ENCODE data around the gene FOSL2.

The FOSL2 gene

DNA sequence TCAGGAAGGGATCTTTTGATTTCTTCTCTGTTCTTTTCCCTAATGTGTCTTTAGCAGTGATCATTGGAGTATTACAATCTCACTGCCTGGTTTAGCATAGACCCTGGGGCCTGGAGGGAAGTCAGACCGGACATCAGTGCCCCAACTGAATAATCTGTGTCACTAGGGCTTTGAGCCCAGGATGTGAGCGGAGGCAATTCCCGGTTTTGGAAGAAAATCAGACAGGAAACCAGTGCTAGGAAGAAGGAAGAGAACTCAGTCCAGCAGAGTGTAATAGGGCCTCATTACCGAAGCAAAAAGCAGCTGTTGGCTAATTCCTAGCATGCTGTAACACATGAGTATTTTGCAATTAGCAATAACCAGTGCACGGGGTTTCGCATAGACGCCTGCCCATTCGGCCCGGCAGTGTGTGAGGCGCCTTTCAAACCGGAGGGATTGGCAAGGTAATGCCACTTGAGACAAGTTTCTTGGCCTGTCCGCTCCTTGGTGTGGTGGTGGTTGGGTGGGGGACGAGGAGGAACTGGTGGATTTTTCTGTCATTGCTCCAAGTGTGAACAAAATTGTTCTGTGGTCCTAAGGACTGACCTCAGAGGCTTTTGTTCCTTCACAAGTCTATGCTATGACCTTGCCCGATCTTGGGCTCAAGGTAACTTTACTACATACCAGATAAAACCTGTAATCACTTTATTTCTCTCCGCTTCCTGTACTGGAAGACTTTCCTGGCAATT is 2.8 kb downstream of the FOSL2 start:
- no peak for DNase-seq (ENCODE audit: low spot score)

DNA sequence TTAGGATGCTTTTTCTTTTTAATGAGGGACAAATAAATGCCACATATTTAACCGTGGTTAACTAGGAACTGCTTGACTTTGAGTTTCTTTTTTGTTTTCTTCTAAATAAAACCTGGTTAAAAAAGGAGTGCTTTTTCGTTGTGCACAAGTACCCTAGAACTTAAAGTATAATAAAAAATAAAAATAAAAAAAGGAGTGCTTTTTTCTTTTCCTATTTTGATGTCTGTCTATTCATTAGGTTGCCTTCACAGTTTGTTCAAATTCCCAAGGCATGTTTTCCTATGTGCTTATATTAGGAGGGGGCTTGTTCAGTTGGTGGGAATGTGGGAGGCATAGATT is 4.4 kb downstream of the FOSL2 start:
- no peak for DNase-seq (ENCODE audit: low spot score)

DNA sequence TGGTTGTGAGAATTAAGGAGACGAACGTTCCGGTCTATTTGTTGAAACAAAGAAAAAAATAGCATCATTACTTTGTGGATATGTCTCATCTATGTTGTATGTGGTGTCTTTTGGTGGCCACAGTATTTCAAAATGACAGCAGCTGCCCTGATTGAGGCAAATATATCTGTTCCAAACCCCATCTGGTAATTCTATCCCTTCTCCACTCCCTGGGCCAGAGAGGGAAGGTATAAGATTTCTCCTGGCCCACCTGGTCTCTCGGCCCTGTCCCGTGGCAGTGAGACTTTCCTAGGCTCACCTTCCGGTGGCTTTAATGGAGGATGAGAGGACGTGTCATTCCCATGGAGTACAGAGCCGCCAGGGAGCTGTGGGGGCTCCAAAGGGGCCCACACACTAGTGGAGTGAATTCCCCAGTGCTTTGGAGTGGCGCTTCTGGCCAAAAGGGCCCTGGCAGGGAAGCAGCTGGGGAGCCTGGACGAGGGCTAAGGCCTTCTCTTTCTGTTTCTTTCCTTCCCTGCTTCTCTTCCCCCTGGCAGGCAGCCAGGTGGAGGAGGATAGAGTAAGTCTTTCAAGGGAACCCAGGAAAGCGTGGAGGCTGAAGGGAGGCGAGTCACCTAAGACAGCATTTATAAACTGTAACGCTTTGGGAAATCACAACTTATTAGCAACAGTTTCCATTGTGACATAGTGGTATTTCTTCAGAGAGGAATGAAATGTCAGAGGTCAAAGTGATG is 5.6 kb downstream of the FOSL2 start:
- DNase-seq (ENCODE audit: low spot score) = no peak

DNA sequence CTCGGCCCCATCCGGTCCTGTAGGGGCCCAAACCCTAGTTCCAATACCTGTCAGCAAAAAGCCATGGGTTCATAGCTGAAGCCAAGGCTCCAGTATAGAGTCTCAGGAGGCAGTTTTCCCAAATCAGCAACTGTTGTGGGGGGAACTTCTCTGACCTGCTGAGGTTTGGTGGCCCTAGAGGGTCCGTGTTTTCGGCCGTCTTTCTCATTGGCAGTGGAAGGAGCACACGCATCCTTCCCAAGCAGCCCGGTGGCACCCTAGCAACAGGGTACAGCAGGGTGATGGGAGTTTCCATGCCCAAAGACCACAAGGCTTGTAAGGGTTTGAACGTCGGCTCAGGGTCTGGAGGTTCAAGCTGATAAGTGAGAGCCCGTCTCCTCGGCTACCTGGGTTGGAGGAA is 6.6 kb downstream of the FOSL2 start:
- DNase-seq (ENCODE audit: low spot score) = no peak

DNA sequence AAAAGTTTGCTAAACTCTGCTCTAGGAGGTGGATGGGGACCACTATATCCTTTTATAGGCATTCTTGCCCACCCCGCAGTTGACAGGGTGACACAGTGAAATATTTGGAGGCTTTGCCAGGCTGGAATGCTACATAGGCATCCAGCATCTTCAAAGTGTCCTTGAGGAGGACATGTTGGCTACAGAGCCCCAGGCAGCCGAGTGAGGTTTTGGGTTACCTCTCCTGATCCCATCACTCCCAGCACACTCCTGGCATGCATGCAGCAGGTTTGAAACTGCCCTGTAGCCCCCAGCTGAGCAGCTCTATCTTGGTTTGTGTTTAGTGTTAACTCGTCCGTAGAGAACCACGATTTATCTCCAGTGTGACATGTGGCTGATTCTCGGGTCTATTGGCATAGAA is 7.3 kb downstream of the FOSL2 start:
- DNase-seq (ENCODE audit: low spot score) = no peak

DNA sequence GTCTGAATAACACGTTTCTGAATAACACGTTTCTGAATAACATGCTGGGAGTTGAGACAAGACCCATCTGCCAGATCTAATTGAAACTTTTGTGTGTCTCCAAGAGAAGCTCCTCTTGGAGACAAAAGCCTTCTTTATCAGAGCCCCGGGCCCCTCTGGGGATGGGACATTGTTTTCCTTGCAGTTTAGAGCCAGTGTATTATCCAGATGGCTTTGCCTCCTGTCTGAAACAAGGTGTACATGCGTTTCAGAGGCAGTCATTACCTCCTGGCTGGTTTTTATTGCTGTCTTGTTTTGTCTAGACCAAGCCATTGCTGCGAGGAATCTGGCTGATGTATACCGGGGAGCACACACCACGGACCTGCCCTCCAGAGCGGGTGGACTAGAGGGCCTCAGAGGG is 7.8 kb downstream of the FOSL2 start:
- DNase-seq (ENCODE audit: low spot score) = no peak

DNA sequence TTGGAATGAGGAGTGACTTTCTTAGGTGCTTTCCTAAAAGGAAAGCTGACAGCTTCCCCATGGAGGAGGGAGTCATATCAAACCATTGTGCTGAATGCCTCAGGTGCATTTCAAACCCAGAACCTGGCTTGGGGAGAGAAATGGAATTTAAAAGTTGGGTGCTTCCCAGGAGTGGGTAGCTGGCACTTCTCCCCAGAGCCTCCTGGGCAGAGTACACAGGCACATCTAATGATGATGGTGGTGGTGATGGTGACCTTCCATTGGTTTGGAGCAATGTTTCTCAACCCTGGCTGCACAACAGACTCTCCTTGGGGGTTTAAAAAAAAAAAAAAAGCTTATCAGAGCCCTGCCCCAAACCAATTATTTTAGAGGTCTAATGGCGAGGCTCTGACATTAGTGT is 8.3 kb downstream of the FOSL2 start:
- no peak for DNase-seq (ENCODE audit: low spot score)

DNA sequence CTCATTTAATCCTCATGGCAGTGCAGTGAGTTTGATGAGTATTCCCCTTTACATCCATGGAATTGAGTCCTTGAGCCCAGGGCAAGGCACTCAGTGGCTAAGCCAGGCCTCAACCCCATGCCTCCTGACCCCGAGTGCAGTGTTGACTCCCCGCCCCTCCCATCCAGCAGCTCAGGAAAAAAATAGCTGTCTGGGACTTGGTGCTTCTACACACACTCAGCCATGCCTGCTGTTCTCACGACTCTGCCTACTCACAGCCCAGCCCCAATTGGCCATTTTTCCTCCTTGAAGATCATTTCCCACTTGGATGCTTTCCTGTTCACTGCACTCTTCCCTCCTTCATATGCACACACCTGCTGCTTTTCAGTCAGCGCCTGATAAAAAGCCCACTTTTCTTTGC is 8.8 kb downstream of the FOSL2 start:
- no peak for DNase-seq (ENCODE audit: low spot score)

DNA sequence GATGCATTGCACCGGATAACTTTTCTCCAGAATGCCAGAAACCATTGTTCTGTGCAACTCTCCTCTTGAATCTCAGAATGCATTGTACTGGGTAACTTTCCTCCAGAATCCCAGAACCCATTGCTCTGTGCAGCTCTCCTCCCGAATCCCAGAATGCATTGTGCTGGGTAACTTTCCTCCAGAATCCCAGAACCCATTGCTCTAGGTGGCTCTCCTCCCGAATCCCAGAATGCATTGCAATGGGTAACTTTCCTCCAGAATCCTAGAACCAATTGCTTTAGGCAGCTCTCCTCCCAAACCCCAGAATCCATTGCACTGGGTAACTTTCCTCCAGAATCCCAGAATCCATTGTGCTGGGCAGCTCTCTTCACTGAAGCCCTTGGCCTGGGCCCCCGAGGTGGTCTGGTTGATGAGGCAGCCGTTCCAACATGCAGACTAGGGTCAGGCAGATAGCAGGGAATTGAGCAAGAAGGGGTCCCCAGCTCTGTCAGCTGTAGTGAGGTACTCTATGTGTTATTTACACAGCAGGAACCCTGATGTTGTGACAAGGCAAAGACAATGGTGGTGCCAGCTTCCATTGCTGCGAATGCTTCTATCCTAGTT is 9.4 kb downstream of the FOSL2 start:
- no peak for DNase-seq (ENCODE audit: low spot score)

DNA sequence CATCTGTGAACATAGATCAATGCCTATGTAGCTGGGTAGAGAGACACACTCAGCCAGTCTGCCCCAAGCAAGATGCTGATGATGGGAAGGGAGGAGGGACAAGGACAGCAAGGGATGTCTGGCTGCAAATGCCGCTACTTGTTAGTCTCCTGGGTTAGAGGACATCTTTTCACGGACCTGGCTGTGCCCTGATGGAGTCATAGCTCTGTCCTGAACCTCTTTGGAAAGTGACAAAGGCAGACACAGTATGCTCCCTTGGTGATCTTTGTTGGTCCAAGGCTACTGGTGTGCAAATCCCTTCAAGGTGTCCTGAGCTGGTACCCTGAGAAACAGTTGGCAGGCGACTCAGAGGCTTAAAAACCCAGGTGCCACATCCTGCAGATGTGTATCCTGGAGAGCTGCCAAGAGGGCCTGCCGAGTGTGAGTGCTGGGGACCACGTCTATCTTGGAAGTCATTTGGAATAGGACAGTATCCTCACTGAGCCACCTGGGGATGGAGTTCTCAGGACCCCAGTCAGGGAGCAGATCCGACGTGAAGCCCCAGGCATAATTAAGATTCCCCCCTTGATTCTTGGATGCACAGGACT is 10.8 kb downstream of the FOSL2 start:
- DNase-seq (ENCODE audit: low spot score) = no peak

DNA sequence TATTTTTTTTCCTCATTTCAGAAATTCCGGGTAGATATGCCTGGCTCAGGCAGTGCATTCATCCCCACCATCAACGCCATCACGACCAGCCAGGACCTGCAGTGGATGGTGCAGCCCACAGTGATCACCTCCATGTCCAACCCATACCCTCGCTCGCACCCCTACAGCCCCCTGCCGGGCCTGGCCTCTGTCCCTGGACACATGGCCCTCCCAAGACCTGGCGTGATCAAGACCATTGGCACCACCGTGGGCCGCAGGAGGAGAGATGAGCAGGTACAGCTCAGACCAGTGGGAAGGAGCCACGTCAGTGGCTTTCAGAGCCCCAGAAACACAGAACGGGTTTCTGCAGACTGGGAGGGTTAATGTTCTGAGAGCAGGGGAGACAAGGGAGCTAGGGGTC is 11.4 kb downstream of the FOSL2 start:
- no peak for DNase-seq (ENCODE audit: low spot score)

DNA sequence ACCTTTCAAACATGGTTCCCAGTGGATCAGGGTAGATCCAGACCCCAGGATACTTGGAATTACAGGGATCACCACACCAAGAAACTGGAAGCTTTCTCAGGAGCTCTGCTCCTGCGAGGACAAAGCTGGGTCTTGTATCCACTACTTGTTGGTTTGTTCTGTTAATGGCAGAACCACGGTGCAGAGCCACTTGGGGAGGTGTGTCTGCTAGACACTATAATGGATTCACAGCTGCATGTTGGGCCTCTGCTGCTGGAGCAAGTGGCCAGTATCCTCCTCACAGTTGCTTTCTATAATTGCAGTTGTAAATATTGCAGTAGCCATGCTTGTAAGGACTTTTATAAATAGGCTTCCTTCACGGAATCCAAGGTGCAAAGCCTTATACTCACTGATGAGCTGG is 12.9 kb downstream of the FOSL2 start:
- no peak for DNase-seq (ENCODE audit: low spot score)

DNA sequence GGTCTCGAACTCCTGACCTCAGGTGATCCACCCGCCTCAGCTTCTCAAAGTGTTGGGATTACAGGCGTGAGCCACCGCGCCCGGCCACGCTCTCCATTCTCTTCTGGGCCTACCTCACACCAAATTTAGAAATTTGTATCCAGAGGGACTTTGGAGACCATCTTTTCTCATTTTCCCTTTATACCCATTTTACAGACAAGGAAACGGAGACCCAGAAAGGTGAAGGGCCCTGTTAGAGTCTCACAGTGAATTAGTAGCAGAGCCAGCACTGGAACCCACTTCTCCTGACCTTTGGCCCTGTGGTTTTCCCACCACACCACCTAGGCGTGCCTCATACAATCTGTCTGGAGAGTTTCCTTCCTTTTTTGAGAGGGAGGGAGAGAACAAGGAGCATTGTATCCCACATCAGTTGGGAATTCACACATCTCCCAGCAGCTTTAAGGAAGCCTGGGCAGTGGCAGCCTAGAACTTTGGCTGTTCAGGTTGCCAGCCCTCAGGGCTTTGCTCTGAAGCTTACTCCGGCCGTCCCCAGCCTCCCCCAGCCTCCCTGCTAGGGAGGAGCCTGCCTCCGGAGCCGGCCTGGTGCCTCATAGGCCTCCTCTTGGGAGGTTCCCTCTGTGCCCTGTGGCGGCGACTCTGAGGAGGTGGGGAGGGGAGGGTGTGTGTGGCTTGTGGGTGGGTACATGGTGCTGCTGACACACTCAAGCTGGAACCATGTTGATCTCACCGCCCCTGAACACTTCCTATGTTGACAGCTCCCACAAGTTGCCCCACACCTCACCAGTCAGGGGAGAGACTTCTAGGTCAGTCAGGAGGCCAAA is 13.8 kb downstream of the FOSL2 start:
- no peak for DNase-seq (ENCODE audit: low spot score)

DNA sequence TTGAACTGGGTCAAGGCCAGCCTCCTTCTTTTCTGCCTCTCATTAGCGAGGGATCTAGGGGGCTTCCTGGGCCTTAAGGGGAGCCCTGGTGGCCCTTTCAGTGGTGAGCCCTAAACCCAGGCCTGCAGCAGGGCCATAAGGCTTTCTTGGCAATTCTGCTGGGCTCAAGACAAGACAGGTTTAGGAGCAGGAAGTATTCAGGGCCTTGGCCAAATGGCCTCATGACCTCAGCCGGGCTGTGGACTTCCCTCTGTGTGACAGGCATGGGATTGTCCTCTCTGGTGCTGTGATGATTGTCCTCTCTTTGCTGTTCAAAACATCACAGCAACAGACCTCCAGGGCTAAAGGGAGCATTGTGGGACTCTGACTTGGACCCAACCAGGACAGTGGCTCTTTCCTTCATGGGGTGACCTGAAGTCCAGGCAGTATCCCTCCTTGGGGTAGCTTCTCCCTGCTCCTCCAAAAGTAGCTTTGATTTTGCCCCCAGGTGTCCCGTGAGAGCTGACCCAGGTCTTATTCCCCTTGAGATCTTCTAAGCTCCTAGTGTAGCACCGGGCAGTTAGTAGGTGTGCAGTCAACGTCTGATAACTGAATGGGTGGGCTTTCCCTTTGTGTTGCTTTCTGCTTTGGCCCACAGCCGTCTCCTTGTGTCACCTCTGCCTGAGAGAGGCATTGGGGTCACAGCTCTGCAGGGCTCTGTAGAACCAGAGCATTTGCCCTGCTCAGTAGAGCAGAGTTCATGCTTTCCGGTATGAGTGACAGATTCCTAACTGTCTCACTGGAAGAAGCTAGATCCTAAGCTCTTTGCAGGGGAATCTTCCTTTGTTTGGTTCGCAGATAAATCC is 14.7 kb downstream of the FOSL2 start:
- no peak for DNase-seq (ENCODE audit: low spot score)

DNA sequence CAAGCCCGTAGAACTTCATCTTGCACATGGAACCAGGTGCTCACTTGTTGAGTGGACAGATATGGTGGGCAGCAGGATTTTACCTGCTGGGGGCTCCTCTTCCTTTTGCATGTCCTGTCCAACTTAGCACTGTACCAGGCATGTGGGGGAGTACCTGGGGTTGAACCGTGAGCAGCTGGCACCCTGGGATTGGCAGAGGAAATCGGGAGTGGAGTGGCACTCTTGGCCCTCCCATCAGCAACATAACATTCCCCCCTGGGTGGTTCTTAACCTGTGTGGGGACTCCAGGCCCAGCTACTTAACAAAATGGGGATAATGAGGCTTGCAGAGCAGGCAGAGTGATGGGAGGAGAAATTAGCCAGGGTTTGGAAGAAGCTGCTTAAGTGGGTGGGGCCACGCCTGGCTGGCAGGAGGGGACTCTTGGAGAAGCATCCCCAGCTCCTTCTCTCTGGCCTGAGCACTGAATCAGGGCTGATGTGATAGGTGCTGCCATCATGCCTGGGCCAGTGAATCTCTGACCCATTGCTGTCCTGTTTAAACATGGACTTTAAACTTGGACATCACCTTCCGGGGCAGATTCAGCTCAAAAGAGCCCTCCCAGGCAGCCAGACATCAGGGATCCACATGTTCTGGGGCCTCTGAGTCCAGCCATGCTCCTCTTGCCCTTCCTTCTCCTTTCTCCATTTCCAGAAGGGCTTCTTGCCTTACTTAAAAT is 15.5 kb downstream of the FOSL2 start:
- no peak for DNase-seq (ENCODE audit: low spot score)

DNA sequence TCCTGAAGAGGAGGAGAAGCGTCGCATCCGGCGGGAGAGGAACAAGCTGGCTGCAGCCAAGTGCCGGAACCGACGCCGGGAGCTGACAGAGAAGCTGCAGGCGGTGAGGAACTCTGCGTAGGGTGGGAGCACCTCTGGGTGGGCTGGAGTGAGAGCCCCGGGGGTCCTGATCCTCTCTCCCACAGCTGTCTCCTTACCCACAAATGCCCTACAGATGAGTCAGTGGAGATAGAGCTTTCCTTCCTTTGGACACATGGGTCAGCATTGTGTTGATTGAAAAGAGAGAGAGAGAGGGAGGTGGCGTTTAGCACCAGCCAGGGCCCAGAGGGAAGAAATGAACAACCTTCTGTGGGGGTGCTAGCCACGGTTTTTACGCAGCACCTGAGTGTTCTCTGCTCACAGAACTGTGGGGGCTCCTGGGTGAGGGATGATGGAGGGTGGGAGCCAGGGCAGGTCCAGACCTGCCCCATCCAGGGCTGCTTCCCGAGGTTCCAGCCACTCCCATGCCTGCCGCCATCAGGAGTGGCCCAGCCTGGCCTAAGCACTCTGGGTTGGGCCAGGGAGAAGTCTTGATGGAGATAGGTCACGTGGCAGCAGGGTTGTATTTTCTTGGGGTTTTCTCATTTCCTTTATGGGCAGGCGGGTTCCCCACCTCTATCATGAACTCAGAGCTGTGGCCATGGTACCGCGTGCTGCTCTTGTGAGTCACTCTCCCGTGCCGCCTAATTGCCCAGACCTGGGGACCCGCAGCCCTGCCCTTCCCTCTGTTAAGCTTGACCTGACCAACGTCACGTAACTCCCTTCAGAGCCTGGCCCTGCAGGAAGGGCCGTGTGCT is 16.3 kb downstream of the FOSL2 start:
- DNase-seq (ENCODE audit: low spot score) = no peak

DNA sequence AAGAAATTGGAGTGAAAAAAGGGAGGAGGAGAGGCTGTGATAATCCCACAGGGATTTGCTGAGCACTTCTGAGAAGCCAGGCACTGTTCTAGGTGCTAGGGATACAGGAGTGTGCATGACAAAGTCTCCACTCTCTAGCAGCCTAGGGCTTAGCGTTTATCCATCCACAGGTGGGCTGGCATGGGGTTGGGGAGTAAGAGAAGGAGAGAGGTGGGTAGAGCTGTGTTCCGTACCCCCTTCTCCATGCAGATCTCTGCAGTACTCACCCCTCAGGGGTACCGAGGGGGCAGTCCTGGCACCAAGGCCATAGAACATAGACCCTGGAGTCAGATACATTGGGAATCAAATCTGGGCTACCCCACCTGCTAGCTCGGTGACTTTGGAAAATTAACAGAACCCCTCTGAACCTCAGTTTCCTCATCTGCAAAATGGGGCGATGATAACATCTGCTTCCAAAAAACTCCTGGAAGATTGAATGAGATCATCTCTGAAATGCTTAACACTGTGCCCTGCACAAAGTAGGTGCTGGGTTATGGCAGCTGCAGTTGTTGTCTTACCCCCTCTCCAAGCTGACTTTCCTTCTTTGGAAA is 18.6 kb downstream of the FOSL2 start:
- DNase-seq (ENCODE audit: low spot score) = no peak

DNA sequence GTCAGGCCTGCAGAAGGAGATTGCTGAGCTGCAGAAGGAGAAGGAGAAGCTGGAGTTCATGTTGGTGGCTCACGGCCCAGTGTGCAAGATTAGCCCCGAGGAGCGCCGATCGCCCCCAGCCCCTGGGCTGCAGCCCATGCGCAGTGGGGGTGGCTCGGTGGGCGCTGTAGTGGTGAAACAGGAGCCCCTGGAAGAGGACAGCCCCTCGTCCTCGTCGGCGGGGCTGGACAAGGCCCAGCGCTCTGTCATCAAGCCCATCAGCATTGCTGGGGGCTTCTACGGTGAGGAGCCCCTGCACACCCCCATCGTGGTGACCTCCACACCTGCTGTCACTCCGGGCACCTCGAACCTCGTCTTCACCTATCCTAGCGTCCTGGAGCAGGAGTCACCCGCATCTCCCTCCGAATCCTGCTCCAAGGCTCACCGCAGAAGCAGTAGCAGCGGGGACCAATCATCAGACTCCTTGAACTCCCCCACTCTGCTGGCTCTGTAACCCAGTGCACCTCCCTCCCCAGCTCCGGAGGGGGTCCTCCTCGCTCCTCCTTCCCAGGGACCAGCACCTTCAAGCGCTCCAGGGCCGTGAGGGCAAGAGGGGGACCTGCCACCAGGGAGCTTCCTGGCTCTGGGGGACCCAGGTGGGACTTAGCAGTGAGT is 19.4 kb downstream of the FOSL2 start:
- no peak for DNase-seq (ENCODE audit: low spot score)

DNA sequence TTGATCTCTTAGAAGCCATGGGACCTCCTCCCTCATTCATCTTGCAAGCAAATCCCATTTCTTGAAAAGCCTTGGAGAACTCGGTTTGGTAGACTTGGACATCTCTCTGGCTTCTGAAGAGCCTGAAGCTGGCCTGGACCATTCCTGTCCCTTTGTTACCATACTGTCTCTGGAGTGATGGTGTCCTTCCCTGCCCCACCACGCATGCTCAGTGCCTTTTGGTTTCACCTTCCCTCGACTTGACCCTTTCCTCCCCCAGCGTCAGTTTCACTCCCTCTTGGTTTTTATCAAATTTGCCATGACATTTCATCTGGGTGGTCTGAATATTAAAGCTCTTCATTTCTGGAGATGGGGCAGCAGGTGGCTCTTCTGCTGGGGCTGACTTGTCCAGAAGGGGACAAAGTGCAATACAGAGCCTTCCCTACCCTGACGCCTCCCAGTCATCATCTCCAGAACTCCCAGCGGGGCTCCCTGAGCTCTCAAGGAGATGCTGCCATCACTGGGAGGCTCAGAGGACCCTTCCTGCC is 20.0 kb downstream of the FOSL2 start:
- DNase-seq (ENCODE audit: low spot score) = no peak
